ENCODE measurements around the gene PIGN.

PIGN gene

DNA sequence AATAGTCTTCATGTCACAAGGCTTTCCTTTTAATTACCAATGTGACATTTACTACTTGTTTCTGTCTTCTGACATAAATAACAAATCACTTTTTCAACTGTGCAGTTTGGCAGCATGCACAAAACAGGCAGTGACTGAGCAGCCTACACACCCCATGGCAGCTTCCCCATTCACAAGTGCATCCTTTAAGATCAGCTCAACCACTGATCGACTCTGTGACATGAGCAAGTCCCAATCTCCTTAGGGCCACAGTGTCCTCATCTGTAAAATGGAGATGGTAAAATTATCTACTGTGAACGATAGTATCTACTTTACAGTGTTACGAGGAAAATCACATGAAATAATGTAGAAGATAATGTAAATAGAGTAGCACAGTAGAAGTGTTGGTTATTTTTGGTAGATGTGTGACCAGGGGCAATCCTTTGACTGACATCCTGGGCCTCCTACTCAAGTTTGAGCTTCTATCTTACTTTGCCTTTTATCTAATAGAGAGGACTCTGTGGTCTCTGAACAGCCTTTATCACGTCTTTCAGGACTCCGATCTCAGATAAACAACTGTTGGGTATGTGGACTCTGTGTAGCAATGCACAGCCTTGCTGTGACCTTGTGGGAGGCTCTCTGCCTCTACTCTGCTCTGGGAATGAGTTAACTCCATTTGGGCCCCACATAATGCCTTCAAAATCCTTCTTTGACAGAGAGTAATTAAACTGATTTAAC lies 120.6 kb downstream of the PIGN start:
- no peak overlapping the region for H3K4me3 ChIP-seq (ENCODE audit: low read depth in 1 of 2, low read length in 2 of 2)
- no peaks in the 10 kb centered on the region for H3K9me3 ChIP-seq (ENCODE audit: insufficient read depth, low read length, severe bottlenecking)
- no peaks in the 10 kb centered on the region for H3K4me1 ChIP-seq (ENCODE audit: insufficient read depth, low read length)
- no peaks in the 10 kb centered on the region for H3K36me3 ChIP-seq (ENCODE audit: insufficient read depth, low read length)
- H3K79me2 ChIP-seq (ENCODE audit: insufficient read depth, low read length): no peaks in the 10 kb centered on the region
- H3K27me3 ChIP-seq (ENCODE audit: insufficient read depth, low read length, poor library complexity): no peaks in the 10 kb centered on the region
- ATAC-seq (ENCODE audit: insufficient read depth, low read depth) (no peak), DNase-seq (no peak)
- H2AFZ ChIP-seq (ENCODE audit: low read depth, low read length): no peak overlapping the region
- no peak overlapping the region for H3K4me2 ChIP-seq (ENCODE audit: insufficient read depth, low read length)
- no peak overlapping the region for H3K9ac ChIP-seq (ENCODE audit: low read depth, low read length)
- TF ChIP-seq, protein P1, sequence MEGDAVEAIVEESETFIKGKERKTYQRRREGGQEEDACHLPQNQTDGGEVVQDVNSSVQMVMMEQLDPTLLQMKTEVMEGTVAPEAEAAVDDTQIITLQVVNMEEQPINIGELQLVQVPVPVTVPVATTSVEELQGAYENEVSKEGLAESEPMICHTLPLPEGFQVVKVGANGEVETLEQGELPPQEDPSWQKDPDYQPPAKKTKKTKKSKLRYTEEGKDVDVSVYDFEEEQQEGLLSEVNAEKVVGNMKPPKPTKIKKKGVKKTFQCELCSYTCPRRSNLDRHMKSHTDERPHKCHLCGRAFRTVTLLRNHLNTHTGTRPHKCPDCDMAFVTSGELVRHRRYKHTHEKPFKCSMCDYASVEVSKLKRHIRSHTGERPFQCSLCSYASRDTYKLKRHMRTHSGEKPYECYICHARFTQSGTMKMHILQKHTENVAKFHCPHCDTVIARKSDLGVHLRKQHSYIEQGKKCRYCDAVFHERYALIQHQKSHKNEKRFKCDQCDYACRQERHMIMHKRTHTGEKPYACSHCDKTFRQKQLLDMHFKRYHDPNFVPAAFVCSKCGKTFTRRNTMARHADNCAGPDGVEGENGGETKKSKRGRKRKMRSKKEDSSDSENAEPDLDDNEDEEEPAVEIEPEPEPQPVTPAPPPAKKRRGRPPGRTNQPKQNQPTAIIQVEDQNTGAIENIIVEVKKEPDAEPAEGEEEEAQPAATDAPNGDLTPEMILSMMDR (IDR thresholded peaks at IDR 0.05; ENCODE audit: borderline replicate concordance, extremely low read depth, low read length, poor library complexity, severe bottlenecking): no peak
- no peak for TF ChIP-seq EZH2 (IDR thresholded peaks at IDR 0.05; ENCODE audit: borderline replicate concordance, low read depth, low read length, severe bottlenecking)
- no peaks in the 10 kb centered on the region for H4K20me1 ChIP-seq (ENCODE audit: insufficient read depth, low read length)
- H3K27ac ChIP-seq (ENCODE audit: low read length): no peak overlapping the region

DNA sequence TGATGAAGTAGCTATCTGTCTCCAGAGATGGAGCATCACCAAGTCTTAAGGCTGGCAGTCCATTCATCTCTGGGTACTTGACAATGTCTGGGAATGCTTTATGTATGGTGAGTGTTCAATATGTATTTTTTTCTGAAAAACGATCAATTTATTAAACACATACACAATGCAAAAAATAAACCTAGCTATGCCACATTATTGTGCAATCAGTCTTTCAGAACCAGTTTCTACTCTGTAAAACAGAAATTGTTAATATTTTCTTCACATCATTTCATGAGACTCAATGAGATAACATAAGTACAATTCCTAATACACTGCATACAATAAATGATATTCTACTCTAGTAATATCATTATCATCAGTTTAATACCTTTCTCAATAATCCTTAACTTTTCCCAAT lies 122.5 kb downstream of the PIGN start:
- H3K36me3 ChIP-seq (ENCODE audit: insufficient read depth, low read length): no peaks in the 10 kb centered on the region; the same call in 1 of the 2 replicates
- TF ChIP-seq, protein P1 (IDR thresholded peaks at IDR 0.05; ENCODE audit: borderline replicate concordance, extremely low read depth, low read length, poor library complexity, severe bottlenecking): no peak
- TF ChIP-seq EZH2 (IDR thresholded peaks at IDR 0.05; ENCODE audit: borderline replicate concordance, low read depth, low read length, severe bottlenecking): no peak

DNA sequence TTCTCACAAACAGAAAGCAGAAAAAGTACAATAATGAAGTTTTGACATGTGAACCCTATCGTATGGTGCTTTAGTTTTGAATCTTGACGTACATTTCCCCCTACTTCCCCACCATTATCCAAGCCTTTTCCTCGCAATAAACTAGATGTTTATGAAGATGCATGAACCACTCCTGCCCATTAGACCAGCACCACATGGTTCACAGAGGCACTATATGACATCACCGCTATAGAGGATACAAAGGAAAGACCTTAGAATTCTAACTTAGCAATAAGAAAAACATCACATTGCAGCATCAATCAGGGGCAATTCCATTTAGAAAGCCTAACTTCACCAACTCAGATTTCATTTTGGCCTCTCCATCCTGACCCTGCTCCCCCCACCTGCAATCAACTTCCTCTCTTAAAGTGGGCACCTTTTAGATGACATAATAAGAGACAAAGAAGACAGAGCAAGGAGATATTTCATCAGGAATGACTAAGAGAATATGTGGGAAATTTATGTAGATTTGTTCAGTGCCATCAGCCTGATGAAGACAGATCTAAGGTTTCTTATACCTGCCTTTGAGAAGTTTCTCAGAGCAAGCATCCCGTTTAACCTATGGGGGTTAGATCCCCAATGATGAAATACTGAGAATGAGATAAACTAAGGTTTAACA lies 124.9 kb downstream of the PIGN start:
- no peaks in the 10 kb centered on the region for H3K27me3 ChIP-seq (ENCODE audit: insufficient read depth, low read length, poor library complexity)
- TF ChIP-seq EZH2 (IDR thresholded peaks at IDR 0.05; ENCODE audit: borderline replicate concordance, low read depth, low read length, severe bottlenecking): no peak
- TF ChIP-seq, protein P1 (IDR thresholded peaks at IDR 0.05; ENCODE audit: borderline replicate concordance, extremely low read depth, low read length, poor library complexity, severe bottlenecking): no peak
- DNase-seq: no peak
- H3K4me2 ChIP-seq (ENCODE audit: insufficient read depth, low read length): no peak overlapping the region
- H4K20me1 ChIP-seq (ENCODE audit: insufficient read depth, low read length): no peaks in the 10 kb centered on the region
- no peak overlapping the region for H3K4me3 ChIP-seq (ENCODE audit: low read depth in 1 of 2, low read length in 2 of 2)
- H3K9me3 ChIP-seq (ENCODE audit: insufficient read depth, low read length, severe bottlenecking): no peaks in the 10 kb centered on the region
- H3K79me2 ChIP-seq (ENCODE audit: insufficient read depth, low read length): no peaks in the 10 kb centered on the region
- no peak overlapping the region for H2AFZ ChIP-seq (ENCODE audit: low read depth, low read length)
- H3K9ac ChIP-seq (ENCODE audit: low read depth, low read length): no peak overlapping the region
- ATAC-seq (ENCODE audit: insufficient read depth, low read depth): no peak
- H3K36me3 ChIP-seq (ENCODE audit: insufficient read depth, low read length): no peaks in the 10 kb centered on the region; the same call in 1 of the 2 replicates
- H3K4me1 ChIP-seq (ENCODE audit: insufficient read depth, low read length): no peaks in the 10 kb centered on the region
- H3K27ac ChIP-seq (ENCODE audit: low read length): no peak overlapping the region

More for the DNA sequence above, 122.5 kb downstream of the PIGN start:
- no peak overlapping the region for H3K4me3 ChIP-seq (ENCODE audit: low read depth in 1 of 2, low read length in 2 of 2)
- no peak overlapping the region for H3K9ac ChIP-seq (ENCODE audit: low read depth, low read length)
- no peak overlapping the region for H3K27ac ChIP-seq (ENCODE audit: low read length)
- H4K20me1 ChIP-seq (ENCODE audit: insufficient read depth, low read length): no peaks in the 10 kb centered on the region
- no peak for ATAC-seq (ENCODE audit: insufficient read depth, low read depth)
- DNase-seq: no peak
- no peaks in the 10 kb centered on the region for H3K27me3 ChIP-seq (ENCODE audit: insufficient read depth, low read length, poor library complexity)
- no peaks in the 10 kb centered on the region for H3K79me2 ChIP-seq (ENCODE audit: insufficient read depth, low read length)
- no peak overlapping the region for H2AFZ ChIP-seq (ENCODE audit: low read depth, low read length)
- no peaks in the 10 kb centered on the region for H3K4me1 ChIP-seq (ENCODE audit: insufficient read depth, low read length)
- no peaks in the 10 kb centered on the region for H3K9me3 ChIP-seq (ENCODE audit: insufficient read depth, low read length, severe bottlenecking)
- H3K4me2 ChIP-seq (ENCODE audit: insufficient read depth, low read length): no peak overlapping the region
